GM19239 (cell line): ENCODE measurements around the gene DCDC1.

Experiments
- DNase-seq: peaks from one replicate; pipeline ENCODE4 v3.0.0; 2011; ENCODE audit warnings: low spot score; ENCODE audit not compliant: insufficient read length
- FAIRE-seq: peaks from 2 replicates; lab custom pipeline; 2011; peaks lifted over from hg19 to GRCh38; lab: Jason Lieb, UNC

The DCDC1 gene

GRCh38 chr11:30814737-30815136 lies 554.8 kb downstream of the DCDC1 start:
- DNase-seq (no peak), FAIRE-seq (no peak)
